Measurements from ENCODE around the gene CTIF. TPM values are rescaled to one million over a fixed set of nuclear protein-coding genes. Genes with fewer than 3 reads are reported as not detected.
A peak's percentile ranks its signal among the peaks of the same experiment; 100 is the strongest.

CTIF gene
- total and polyA plus RNA-seq, 5 donors: 41.0 to 78.2 (median 48.5) TPM

GRCh38 chr18:48785091-48785614 lies 246.3 kb downstream of the CTIF start:
- 63% methylated on average over 5 of the region's 5 CpGs for WGBS
- peak in 2 of 3 donors; percentile 37 to 57 for DNase-seq
- ATAC-seq: no peak
- H3K27me3 ChIP-seq (ENCODE audit: control insufficient read depth, insufficient read depth): no peaks in the 10 kb centered on the region
- no peaks in the 10 kb centered on the region for H3K9me3 ChIP-seq (ENCODE audit: control insufficient read depth, low read length)
- intact Hi-C loops (cut with DNase I): loop anchor here in 2 of 4 donors (5.0 to 10.0 kb wide), 3 partner anchors 60 to 390 kb away; no protein-coding TSS in a partner anchor
- H3K4me3 ChIP-seq (ENCODE audit: low read length): no peak overlapping the region
- peaks cover 45% of the 10 kb centered on the region for H3K4me1 ChIP-seq (ENCODE audit: control insufficient read depth, insufficient read depth, low read length)
- no peak overlapping the region for H3K27ac ChIP-seq (ENCODE audit: low read length)

- H3K4me1 ChIP-seq (ENCODE audit: control insufficient read depth, insufficient read depth, low read length): peaks cover 42% of the 10 kb centered on the region
- intact Hi-C loops (cut with DNase I): loop anchor here in 2 of 4 donors (5.0 to 10.0 kb wide), 3 partner anchors 59 to 389 kb away; no protein-coding TSS in a partner anchor
- DNase-seq: peak in 2 of 3 donors; percentile 6 to 31
Observed at GRCh38 chr18:48785736-48786454, 247.1 kb downstream of the CTIF start.

GRCh38 chr18:48786455-48787202 lies 247.8 kb downstream of the CTIF start:
- intact Hi-C loops (cut with DNase I): loop anchor here in 2 of 4 donors (5.0 to 10.0 kb wide), 3 partner anchors 58 to 388 kb away; no protein-coding TSS in a partner anchor
- H3K27me3 ChIP-seq (ENCODE audit: control insufficient read depth, insufficient read depth): no peaks in the 10 kb centered on the region
- H3K27ac ChIP-seq (ENCODE audit: low read length): no peak overlapping the region
- peak in 2 of 3 donors; percentile 16 to 27 for DNase-seq
- H3K4me3 ChIP-seq (ENCODE audit: low read length): no peak overlapping the region
- no peaks in the 10 kb centered on the region for H3K9me3 ChIP-seq (ENCODE audit: control insufficient read depth, low read length)
- no peak for ATAC-seq
- 83% methylated on average over 10 of the region's 10 CpGs for WGBS
- peaks cover 47% of the 10 kb centered on the region for H3K4me1 ChIP-seq (ENCODE audit: control insufficient read depth, insufficient read depth, low read length)

More at GRCh38 chr18:48785736-48786454, 247.1 kb downstream of the CTIF start:
- Histone ChIP-seq H3K9me3 (ENCODE audit: control insufficient read depth, low read length) (no peaks in the 10 kb centered on the region), H3K4me3 (ENCODE audit: low read length) (no peak overlapping the region), H3K27ac (ENCODE audit: low read length) (no peak overlapping the region), H3K27me3 (ENCODE audit: control insufficient read depth, insufficient read depth) (no peaks in the 10 kb centered on the region)
- 91% methylated on average over 12 of the region's 12 CpGs for WGBS
- ATAC-seq: no peak

- peak overlapping the region; percentile 55 for H3K27ac ChIP-seq (ENCODE audit: low read length)
- 68% methylated on average over 11 of the region's 11 CpGs for WGBS
- no peak for ATAC-seq
- H3K9me3 ChIP-seq (ENCODE audit: control insufficient read depth, low read length): no peaks in the 10 kb centered on the region
- peaks cover 44% of the 10 kb centered on the region for H3K4me1 ChIP-seq (ENCODE audit: control insufficient read depth, insufficient read depth, low read length)
- DNase-seq: peak in 2 of 3 donors; percentile 8 to 30
- H3K4me3 ChIP-seq (ENCODE audit: low read length): no peak overlapping the region
- H3K27me3 ChIP-seq (ENCODE audit: control insufficient read depth, insufficient read depth): no peaks in the 10 kb centered on the region
- intact Hi-C loops (cut with DNase I): loop anchor here in 2 of 4 donors (5.0 to 10.0 kb wide), 3 partner anchors 57 to 387 kb away; no protein-coding TSS in a partner anchor
Observed at GRCh38 chr18:48787203-48788151, 248.6 kb downstream of the CTIF start.

GRCh38 chr18:48788373-48788772 lies 249.5 kb downstream of the CTIF start:
- DNase-seq: no peak
- intact Hi-C loops (cut with DNase I): loop anchor here in 2 of 4 donors (5.0 to 10.0 kb wide), 3 partner anchors 56 to 386 kb away; no protein-coding TSS in a partner anchor
- peaks cover 45% of the 10 kb centered on the region for H3K4me1 ChIP-seq (ENCODE audit: control insufficient read depth, insufficient read depth, low read length)
- WGBS: 58% methylated on average over 1 of the region's 1 CpG
- no peak overlapping the region for H3K4me3 ChIP-seq (ENCODE audit: low read length)
- no peak for ATAC-seq
- no peaks in the 10 kb centered on the region for H3K9me3 ChIP-seq (ENCODE audit: control insufficient read depth, low read length)
- no peaks in the 10 kb centered on the region for H3K27me3 ChIP-seq (ENCODE audit: control insufficient read depth, insufficient read depth)
- peak overlapping the region; percentile 55 for H3K27ac ChIP-seq (ENCODE audit: low read length)

- H3K9me3 ChIP-seq (ENCODE audit: control insufficient read depth, low read length): no peaks in the 10 kb centered on the region
- H3K4me3 ChIP-seq (ENCODE audit: low read length): no peak overlapping the region
- H3K27me3 ChIP-seq (ENCODE audit: control insufficient read depth, insufficient read depth): no peaks in the 10 kb centered on the region
- H3K27ac ChIP-seq (ENCODE audit: low read length): peak overlapping the region; percentile 94
- DNase-seq (no peak), ATAC-seq (no peak)
- intact Hi-C loops (cut with DNase I): loop anchor here in 2 of 4 donors (5.0 to 10.0 kb wide), 3 partner anchors 55 to 385 kb away; no protein-coding TSS in a partner anchor
- peaks cover 38% of the 10 kb centered on the region for H3K4me1 ChIP-seq (ENCODE audit: control insufficient read depth, insufficient read depth, low read length)
Observed at GRCh38 chr18:48789259-48789812, 250.5 kb downstream of the CTIF start.

GRCh38 chr18:48790226-48790863 lies 251.5 kb downstream of the CTIF start:
- intact Hi-C loops (cut with DNase I): no loop called here
- Histone ChIP-seq H3K27ac (ENCODE audit: low read length) (peak overlapping the region; percentile 94), H3K4me1 (ENCODE audit: control insufficient read depth, insufficient read depth, low read length) (peaks cover 40% of the 10 kb centered on the region), H3K9me3 (ENCODE audit: control insufficient read depth, low read length) (no peaks in the 10 kb centered on the region), H3K27me3 (ENCODE audit: control insufficient read depth, insufficient read depth) (no peaks in the 10 kb centered on the region), H3K4me3 (ENCODE audit: low read length) (no peak overlapping the region)
- DNase-seq (peak; percentile 97 to 98 (median 97)), ATAC-seq (peak; percentile 91 to 93)
- 7% methylated on average over 22 of the region's 22 CpGs for WGBS

- ATAC-seq (peak; percentile 38 to 48), DNase-seq (peak; percentile 59 to 84 (median 82))
- H3K9me3 ChIP-seq (ENCODE audit: control insufficient read depth, low read length): no peaks in the 10 kb centered on the region
- H3K4me3 ChIP-seq (ENCODE audit: low read length): no peak overlapping the region
- WGBS: 16% methylated on average over 1 of the region's 1 CpG
- H3K27me3 ChIP-seq (ENCODE audit: control insufficient read depth, insufficient read depth): no peaks in the 10 kb centered on the region
- intact Hi-C loops (cut with DNase I): no loop called here
- H3K27ac ChIP-seq (ENCODE audit: low read length): peak overlapping the region; percentile 94
- peaks cover 40% of the 10 kb centered on the region for H3K4me1 ChIP-seq (ENCODE audit: control insufficient read depth, insufficient read depth, low read length)
Observed at GRCh38 chr18:48790869-48791635, 252.2 kb downstream of the CTIF start.

- 85% methylated on average over 4 of the region's 4 CpGs for WGBS
- H3K27ac ChIP-seq (ENCODE audit: low read length): peak overlapping the region; percentile 94
- no peaks in the 10 kb centered on the region for H3K27me3 ChIP-seq (ENCODE audit: control insufficient read depth, insufficient read depth)
- peaks cover 42% of the 10 kb centered on the region for H3K4me1 ChIP-seq (ENCODE audit: control insufficient read depth, insufficient read depth, low read length)
- DNase-seq (peak in 1 of 3 donors; percentile 32), ATAC-seq (no peak)
- H3K4me3 ChIP-seq (ENCODE audit: low read length): no peak overlapping the region
- intact Hi-C loops (cut with DNase I): no loop called here
- no peaks in the 10 kb centered on the region for H3K9me3 ChIP-seq (ENCODE audit: control insufficient read depth, low read length)
Observed at GRCh38 chr18:48791636-48792105, 252.8 kb downstream of the CTIF start.
